NCI-H1417 treated with DMSO at 0.1 percent for 48 hours (cell line): ENCODE data around the gene BGN.

ENCODE experiments used
- DNase-seq: peaks from one replicate; lab custom pipeline; 2025; lab: John Stamatoyannopoulos, UW

The BGN gene

DNA sequence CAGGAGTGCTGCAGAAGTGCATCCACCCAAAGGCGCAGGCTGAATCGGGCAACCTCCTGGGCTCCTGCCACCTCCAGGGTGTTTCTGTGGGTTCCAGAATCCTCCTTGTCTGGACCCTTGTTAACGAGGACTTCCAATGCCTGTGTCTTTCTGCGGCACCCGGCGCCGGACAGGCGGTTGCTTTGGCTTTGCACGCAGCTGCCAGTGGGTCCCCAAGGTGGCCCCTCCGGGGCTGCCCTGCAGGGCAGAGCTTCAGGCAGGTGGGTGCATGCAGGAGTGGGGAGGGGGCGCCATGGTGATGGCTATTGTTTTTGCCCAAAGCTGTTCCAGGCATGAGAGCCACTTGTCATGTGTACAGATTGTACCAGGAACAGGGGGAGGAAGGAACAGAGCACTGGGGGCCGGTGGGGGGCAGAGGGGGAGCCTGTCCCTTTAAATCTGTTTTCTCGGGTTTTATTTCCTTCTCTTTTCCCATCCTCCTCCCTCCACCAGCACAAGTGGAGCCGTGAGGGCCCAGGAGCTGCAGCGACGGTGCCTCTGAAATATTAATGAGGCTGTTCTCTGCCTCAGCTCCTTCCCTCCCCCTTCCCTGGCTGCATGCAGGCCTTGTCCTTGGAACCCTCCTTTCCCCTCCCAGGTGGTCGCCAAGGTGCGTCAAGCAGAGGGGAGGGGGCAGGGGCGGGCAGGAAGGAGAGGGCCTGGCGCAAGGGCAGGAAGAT, 35.8 kb downstream of the BGN start:
- DNase-seq: no peak

DNA sequence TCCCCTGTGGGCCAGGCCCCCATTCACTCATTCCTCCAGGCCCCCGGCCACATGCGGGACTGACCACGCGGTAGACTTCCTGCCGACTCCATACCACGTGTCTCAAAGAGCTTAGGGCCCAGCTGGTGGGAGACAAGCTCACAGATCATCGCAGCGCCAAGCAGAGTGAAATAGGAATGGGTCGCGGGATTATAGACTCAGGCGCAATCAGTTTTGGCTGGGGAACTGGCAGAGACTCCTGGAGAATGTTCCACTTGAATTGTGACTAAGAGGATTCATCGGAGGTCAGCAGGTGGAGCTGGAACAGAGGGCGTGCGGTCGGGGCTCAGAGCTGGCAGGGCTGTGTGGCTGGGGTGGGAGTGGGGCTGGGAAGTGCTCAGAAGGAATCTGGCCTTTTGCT, 38.3 kb downstream of the BGN start:
- DNase-seq: no peak

DNA sequence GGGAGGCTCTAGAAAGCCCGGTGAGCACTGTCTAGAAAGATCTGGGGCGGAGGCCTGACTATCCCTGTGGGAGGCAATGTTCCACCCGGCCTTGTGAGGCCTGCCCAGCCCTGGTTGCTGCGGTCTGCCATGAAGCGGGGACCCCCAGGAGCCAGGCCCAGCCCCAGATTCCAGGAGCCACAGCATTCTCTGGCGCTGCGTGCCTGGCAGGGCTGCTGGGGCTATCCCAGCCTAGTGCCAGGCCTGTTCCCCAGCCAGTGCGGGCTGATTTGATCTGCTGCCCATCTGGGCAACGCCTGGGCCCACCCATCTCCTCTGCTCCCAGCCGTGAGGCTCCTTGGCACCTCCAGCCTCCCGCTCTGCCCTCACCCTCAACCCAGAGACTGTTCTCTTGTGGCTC, 42.3 kb downstream of the BGN start:
- no peak for DNase-seq

DNA sequence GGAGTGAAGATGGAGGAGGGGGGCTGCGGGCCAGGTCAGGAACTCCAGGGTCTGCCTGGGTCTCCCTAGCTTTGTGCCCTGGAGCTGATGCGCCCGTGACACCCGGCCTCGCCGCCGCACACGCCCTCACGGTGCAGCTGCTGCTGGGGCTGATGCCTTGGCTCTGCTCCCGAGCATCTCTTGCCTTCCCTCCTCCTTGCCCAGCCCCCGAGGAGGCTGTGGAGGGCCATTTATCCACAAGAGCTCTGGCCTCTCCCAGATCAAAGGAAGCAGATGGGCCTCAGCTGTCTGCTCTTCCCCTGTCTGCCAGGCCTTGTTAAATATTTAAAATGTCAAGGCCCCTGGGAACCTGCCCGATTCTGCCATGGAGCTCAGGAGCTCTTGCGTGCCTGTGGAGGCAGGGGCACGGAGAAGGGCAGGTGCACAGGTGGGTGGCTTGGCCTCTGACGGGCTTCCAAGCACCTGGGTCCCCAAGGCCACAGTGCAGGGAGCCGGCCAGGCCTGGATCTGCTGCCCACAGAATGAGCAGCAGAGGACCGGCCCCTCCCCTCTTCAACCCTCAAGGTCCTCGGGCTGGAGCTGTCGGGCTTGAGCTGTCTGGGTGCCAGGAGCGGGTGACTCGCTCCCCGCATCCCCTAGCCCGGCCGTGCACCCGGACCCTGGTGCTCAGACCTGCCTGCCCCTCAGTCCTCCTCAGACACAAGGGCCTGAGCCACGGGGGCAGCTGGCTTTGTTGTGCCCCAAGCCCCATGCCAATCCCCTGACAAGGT, 42.9 kb downstream of the BGN start:
- no peak for DNase-seq

DNA sequence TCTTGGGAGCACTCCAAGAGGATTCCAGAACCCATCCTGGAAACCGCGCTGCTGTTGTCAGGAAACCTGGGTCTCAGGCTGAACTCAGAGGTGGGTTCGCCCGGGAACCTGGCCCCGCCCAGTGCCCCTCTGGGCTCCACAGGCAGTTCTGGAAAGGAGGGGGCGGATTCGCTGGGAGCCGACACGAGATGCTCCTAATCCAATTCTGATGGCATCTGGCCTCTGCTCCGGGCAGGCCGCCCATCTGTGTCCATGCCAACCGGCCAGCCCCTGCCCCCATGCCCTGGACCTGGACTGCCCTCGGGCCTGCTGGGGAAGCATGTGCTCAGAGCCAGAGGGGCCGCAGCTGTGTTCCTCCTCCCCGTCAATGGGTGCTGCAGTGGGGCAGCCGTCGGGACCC, 43.6 kb downstream of the BGN start:
- no peak for DNase-seq

DNA sequence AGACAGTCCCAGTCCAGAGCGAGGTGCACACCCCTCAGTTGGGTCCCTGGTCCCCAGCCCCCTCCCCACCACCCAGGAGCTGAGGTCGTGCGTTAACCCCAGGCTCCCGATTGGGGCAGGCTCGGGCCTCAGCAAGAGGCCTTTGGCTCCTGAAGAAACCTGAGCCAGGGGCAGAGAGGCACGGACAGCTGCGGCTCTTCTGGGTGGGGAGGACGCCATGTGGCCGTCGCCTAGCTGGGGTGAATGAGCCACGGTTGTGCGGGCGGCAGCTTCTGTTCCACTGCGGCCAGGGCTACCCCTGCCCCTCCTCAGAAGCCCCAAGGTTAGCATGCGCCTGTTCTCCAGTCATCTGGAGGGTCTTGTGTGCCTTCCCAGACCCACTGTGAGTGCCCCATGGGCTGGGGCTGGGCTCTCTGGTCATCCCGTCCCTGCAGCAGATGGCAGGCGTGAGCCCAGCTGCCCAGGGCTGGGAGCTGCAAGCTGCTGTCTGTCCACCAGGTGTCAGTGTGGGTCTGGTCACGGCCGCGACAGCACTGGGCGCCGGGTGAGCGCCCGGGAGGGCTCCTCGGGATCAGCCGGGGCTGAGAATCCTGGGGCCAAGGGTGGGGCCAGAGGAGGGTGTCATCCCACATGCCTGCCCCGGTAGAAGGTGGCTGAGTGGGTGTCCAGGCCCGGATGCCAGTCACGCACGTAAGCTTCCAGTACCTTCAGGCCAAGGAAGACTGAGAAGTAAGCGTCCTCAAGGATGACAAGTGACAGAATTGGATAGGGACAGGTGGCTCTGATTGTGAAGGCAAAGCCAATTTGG, 44.6 kb downstream of the BGN start:
- no peak for DNase-seq

DNA sequence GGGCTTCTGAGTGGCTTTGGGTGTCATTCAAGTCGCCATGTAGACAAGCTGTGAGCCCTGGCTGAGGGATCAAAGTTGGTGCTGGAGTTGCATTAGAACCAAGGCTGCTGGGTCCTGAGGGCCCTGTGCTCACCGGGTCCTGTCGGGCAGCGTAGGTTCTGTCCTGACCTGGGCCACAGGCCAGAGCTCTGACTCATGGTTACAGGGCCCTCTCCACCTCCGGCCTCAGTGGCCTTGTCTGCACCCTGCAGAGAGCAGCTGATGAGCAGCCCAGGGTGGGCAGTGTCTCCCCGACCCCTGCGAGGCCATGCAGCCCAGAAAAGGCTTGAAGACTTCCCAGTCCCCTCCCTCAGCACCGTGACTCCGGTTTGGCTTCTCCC, 45.2 kb downstream of the BGN start:
- DNase-seq: no peak

DNA sequence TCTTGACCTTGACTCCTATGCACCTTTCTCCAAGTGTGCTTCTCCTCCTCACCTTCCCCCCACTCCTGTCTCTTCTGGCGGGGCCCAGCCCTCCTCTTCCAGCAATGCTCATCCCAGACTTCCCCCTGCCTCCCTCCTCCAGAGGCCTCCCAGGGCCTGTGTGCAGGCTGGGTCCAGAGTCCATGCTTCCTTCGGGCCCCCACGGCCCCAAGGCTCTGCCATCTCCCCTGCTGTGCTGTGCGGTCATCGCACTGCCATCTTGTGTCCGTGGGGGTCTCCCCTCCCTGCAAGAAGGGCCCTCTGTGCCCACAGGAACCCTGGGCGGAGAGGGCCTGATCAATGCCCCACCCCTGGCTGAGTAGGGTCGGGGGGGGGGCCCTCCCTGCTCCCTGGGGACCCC, 49.9 kb downstream of the BGN start:
- DNase-seq: no peak

DNA sequence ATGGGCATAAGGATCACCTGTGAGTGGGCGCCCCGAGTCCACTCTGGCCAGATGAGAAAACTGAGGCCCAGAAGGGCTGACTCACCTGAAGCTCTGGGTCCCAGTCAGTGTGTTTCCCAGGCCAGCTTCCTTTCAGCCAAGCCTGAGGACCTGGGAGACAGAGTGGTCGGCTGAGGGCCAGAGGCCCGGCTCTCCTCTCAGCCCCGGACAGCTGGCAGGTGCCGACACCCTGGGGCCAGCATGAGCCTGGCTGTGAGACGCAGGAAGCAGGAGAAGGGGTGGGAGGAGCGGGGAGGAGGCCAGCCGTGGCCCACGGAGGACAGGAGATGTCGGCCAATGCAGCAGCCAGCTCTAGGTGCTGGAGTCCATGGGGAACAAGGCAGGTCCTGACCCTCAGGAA, 51.6 kb downstream of the BGN start:
- DNase-seq: no peak

DNA sequence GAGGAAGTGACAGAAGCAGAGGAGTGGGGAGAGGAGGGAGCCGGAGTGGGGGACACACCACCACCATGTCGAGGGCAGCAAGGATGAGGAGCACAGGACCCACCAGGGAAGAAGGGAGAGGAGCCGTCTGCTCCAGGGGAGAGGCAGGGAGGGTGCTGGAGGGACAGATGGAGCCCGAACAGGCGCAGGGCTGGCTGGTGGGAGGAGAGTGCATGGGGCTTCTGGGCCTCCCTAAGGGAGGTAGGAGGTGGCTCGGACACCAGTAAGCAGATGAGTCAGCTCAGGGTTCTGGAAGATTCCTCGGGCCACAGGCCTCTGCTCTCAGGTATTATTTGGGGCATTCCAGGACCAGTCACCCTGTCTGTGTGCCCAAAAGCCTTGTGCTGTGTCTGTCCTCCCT, 52.4 kb downstream of the BGN start:
- no peak for DNase-seq

DNA sequence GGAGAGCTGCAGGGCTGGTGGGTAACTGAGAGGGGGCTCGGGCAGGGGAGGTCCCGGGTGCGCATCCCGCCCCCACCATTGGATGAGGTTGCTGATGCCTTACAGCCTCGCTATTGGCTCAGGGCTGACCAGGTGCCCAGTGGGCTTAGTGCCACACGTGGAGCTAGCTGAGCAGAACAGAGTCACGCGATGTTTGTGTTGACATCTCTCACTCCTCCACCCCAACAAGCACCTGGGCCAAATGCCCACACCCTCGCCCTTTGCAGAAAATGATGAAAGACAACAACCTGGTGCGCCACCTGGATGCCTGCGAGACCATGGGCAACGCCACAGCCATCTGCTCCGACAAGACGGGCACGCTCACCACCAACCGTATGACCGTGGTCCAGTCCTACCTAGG, 54.5 kb downstream of the BGN start:
- no peak for DNase-seq

DNA sequence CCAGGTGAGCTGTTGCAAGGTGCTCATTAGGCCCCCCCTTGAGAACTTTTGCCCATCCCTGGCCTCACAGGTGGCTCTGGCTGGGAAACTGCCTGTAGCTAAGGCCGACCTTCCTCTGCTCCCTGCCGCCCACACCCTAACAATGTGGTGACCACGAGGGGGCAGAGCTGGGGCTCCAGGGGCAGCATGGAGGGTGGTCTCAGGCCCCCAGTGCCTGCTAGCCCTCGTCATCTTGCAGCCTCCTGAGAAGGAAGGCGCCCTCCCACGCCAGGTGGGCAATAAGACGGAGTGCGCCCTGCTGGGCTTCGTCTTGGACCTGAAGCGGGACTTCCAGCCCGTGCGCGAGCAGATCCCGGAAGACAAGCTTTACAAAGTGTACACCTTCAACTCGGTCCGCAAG, 55.0 kb downstream of the BGN start:
- no peak for DNase-seq

DNA sequence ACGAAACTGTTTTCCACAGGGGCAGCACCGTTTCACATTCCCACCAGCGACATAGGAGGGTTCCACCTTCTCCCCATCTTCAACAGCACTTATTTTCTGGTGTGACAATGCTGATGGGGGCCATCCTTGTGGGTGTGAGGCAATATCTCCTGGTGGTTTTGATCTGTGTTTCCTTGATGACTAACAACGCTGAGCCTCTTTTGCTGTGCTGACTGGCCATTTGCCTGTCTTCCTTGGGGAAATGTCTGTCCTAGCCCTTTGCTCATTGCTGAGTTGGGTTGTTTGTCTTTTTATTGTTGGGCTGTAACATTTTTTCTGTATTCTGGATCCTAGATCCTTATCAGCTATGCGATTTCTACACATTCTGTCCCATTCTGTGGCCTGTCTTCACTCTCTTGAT, 56.4 kb downstream of the BGN start:
- no peak for DNase-seq

DNA sequence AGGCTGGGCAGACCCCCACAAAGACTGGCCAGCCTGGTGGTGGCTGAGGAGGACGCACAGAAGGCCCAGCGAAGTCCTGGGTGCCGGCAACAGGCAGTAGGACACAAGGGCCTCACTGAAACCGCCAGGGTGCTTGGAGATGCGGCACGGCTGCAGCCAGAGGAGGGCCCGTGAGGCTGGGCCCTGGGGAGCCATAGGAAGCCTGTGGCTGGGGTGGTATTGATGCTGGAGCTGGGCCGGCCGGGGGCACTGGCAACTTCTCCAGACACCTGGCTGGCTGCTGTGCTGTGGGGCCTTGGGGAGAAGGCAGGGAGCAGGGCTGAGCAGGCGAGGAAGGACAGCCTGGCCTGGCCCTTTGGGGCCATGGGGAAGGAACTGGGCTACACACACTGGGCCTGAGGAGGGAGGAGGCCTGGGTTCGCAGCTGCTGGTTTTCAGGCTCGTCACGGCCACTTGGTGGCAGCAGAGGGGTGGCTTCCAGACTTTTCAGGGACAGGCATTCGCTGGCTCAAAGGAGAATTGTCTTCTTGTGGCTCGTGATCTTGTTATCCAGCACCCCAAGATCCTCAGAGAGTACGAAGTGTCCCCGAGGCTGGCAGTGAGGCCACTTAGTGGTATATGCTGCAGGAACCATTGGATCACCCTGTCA, 59.9 kb downstream of the BGN start:
- no peak for DNase-seq

DNA sequence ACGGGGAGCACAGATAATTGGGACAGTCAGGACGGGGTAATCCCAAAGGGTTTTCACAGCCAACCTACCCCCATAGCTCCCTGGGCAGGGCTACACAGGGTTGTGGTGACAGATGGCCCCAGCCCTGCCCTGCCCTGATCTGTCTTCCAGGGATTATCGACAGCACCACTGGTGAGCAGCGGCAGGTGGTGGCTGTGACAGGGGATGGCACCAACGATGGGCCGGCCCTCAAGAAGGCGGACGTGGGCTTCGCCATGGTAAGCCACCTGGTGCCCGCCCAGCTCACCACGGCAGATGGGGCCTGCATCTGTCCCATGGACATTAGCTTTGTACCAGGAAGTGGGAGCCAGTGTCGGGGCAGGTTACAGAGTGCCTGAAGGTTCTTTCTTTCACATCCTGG, 62.0 kb downstream of the BGN start:
- DNase-seq: no peak

DNA sequence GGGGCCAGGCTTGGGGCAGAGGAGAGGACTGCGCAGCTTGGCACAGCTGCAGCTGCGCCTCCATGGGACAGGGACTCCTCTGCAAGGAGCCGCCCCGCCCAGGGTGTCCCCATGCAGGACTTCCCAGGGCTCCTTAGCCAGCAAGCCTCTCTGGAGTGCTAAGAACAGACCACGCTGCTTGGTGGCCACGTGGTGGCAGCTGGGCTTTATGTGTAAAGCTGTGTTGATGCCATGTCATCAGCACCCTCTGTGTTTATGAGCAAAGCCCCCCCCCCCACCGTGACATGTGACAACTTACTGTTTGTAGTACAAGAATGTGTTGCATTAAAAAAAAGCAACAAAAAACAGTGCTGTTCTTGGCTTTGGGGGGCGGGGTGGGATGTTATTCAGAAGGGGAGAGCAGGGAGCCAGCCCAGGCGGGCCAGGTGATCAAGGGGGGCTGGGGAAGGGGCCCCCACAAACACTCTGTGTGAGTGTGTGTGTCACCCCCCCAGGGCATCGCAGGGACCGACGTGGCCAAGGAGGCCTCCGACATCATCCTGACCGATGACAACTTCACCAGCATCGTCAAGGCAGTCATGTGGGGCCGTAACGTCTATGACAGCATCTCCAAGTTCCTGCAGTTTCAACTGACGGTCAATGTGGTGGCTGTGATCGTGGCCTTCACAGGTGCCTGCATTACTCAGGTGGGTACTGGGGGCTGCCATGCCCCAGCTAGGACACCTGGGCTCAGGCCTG, 63.0 kb downstream of the BGN start:
- DNase-seq: no peak
